GM23248 (cell line): ENCODE measurements around the gene TMC5. TPM values are rescaled to one million over a fixed set of nuclear protein-coding genes. Genes with fewer than 3 reads are reported as not detected.
A peak's percentile ranks its signal among the peaks of the same experiment; 100 is the strongest.

Experiments used
- DNase-seq: peaks from one replicate; pipeline ENCODE4 v3.0.0-alpha.2; 2015
- H2AFZ ChIP-seq: fragments of 200-600 bp; sonication (generic); 2 replicates; pipeline ENCODE4 v1.6.1; 2016; ENCODE audit warnings: antibody characterized with exemption
- H3F3A ChIP-seq: fragments of 200-600 bp; sonication (generic); 2 replicates; pipeline ENCODE4 v1.6.1; 2016; ENCODE audit warnings: mild to moderate bottlenecking, antibody characterized with exemption, mixed run types; ENCODE audit not compliant: insufficient read depth
- H3K27ac ChIP-seq: fragments of 200-600 bp; sonication (generic); 2 replicates; pipeline ENCODE4 v1.5.1; 2016; ENCODE audit warnings: mild to moderate bottlenecking
- H3K27me3 ChIP-seq: fragments of 200-600 bp; sonication (generic); replicated peaks from 2 replicates; pipeline ENCODE4 v1.6.1; 2016; ENCODE audit warnings: mild to moderate bottlenecking; ENCODE audit not compliant: insufficient read depth
- H3K36me3 ChIP-seq: fragments of 200-600 bp; sonication (generic); 2 replicates; pipeline ENCODE4 v1.6.1; 2016; ENCODE audit warnings: low read depth, mild to moderate bottlenecking
- H3K4me1 ChIP-seq: fragments of 200-600 bp; sonication (generic); 2 replicates; pipeline ENCODE4 v1.6.1; 2016; ENCODE audit warnings: mild to moderate bottlenecking; ENCODE audit not compliant: insufficient read depth
- H3K4me2 ChIP-seq: fragments of 200-600 bp; sonication (generic); one replicate; pipeline ENCODE4 v1.6.1; 2016; ENCODE audit warnings: mild to moderate bottlenecking; ENCODE audit not compliant: unreplicated experiment
- H3K4me3 ChIP-seq: fragments of 200-600 bp; sonication (generic); 2 replicates; pipeline ENCODE4 v1.5.1; 2016; ENCODE audit warnings: mild to moderate bottlenecking
- H3K79me2 ChIP-seq: fragments of 200-600 bp; sonication (generic); 2 replicates; pipeline ENCODE4 v1.6.1; 2016; ENCODE audit warnings: mild to moderate bottlenecking; ENCODE audit not compliant: insufficient read depth
- H3K9ac ChIP-seq: fragments of 200-600 bp; sonication (generic); 2 replicates; pipeline ENCODE4 v1.6.1; 2016; ENCODE audit warnings: mild to moderate bottlenecking
- H3K9me2 ChIP-seq: fragments of 200-600 bp; sonication (generic); 2 replicates; pipeline ENCODE4 v1.6.1; 2016; ENCODE audit warnings: mixed run types, mild to moderate bottlenecking, moderate library complexity; ENCODE audit not compliant: insufficient read depth
- H3K9me3 ChIP-seq: fragments of 200-600 bp; sonication (generic); one replicate; pipeline ENCODE4 v1.6.1; 2017; ENCODE audit warnings: low read depth
- H4K20me1 ChIP-seq: fragments of 200-600 bp; sonication (generic); 2 replicates; pipeline ENCODE4 v1.6.0; 2016; ENCODE audit not compliant: insufficient read depth
- EZH2 ChIP-seq: fragments of 200-600 bp; sonication (generic); IDR thresholded peaks from 2 replicates; pipeline ENCODE4 v1.6.1; 2018; ENCODE audit warnings: antibody characterized with exemption, mild to moderate bottlenecking; ENCODE audit not compliant: insufficient read depth, poor library complexity, severe bottlenecking
- EZH2phosphoT487 ChIP-seq: fragments of 200-600 bp; sonication (generic); IDR thresholded peaks from 2 replicates; pipeline ENCODE4 v1.6.1; 2018; ENCODE audit warnings: antibody characterized with exemption, moderate library complexity, mild to moderate bottlenecking, low read depth; ENCODE audit not compliant: insufficient read depth
- WGBS, 2 experiments: methylation state at CpG; one replicate each; pipeline ENCODE4 v1.1.6; 2015 to 2017; ENCODE audit warnings: low lambda C conversion rate in 2 of 2, low coverage in 1 of 2; ENCODE audit errors: missing lambda C conversion rate in 2 of 2; 5-methylcytosine and 5-hydroxymethylcytosine counted together
- in situ Hi-C: fragments of 300-500 bp; cut with MboI; formaldehyde crosslinking; loops from 2 replicates; pipeline ENCODE4 v1.15.0; 2020
- polyA plus RNA-seq: library from polyadenylated mRNA; unstranded; fragments of >200 nt; fragmentation: Nextera tagmentation; extraction: Ambion mirVana; gene quantifications from 2 replicates; pipeline ENCODE4 v1.2.1, GENCODE V29; 2016
- total RNA-seq: library from RNA; depleted of rRNA; stranded (reverse); fragments of >200 nt; shearing (Covaris generic); gene quantifications from 2 replicates; pipeline ENCODE4 v1.2.3, GENCODE V29; 2014

Gene TMC5
- total and polyA plus RNA-seq, 2 experiments from 2014 or later: not detected

DNA sequence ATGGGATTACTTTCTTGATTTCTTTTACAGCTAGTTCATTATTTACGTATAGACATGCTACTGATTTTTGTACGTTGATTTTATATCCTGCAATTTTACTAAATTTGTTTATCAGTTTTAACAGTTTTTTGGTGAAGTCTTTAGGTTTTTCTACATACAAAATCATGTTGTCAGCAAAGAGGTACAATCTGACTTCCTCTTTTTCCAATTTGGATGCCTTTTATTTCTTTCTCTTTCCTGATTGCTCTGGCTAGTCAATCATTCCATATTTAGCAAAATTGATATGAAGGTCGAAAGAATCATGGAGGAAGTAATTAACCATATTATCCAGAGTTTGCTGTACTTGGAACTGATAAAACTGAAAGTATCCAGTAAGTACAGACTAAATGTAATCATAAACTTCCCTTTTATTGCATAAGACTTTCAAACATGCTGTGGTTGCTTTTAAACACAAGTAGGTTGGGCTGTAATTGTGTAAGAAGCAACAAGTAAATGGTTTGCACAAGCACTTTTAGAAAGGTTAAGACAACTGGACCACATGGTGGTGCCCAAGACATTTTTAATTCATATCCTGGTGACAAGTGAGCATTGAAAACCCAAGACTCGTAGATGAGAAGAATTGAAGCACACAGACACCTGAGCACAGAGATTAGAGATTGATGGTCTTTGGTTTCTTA lies 95.8 kb downstream of the TMC5 start:
- H3K4me1 ChIP-seq: peaks cover 6% of the 10 kb centered on the region; the same call in 1 of the 2 replicates
- no peak for DNase-seq
- no peaks in the 10 kb centered on the region for H3F3A ChIP-seq
- H3K36me3 ChIP-seq: peaks cover 15% of the 10 kb centered on the region
- H2AFZ ChIP-seq: no peak overlapping the region
- no peaks in the 10 kb centered on the region for H4K20me1 ChIP-seq
- no peaks in the 10 kb centered on the region for H3K9me3 ChIP-seq
- in situ Hi-C loops: loop anchor here (25.0 kb wide), 1 partner anchor 426 kb away; no protein-coding TSS in a partner anchor
- H3K27ac ChIP-seq: no peak overlapping the region
- H3K4me2 ChIP-seq: no peak overlapping the region
- peaks cover 18% of the 10 kb centered on the region for H3K79me2 ChIP-seq
- H3K4me3 ChIP-seq: no peak overlapping the region
- no peaks in the 10 kb centered on the region for H3K27me3 ChIP-seq
- 96 to 97% methylated on average over 4 of the region's 4 CpGs for WGBS, 2 experiments
- no peak overlapping the region for H3K9ac ChIP-seq
- no peak for TF ChIP-seq EZH2phosphoT487
- TF ChIP-seq EZH2: no peak
- H3K9me2 ChIP-seq: no peaks in the 10 kb centered on the region

DNA sequence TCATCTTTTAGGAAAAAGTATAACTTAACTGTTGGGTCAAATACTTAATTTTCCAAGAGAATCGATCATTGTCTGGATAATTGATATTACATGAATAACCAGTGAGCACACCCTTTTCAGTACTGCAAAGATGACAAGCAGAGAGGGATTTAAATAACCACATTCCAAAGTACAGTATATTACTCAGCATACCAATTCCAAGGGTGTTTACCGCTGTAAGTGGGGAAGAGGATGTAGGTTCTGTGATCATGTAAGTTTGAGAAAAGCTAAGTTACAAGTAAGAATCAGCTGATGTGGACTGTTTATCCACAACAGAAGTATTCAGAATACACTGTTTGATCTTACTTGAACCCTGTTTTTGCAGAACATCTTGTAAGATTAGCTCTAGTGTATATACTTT lies 98.1 kb downstream of the TMC5 start:
- Histone ChIP-seq H3K9me2 (no peaks in the 10 kb centered on the region), H3K27ac (no peak overlapping the region), H3K79me2 (peaks cover 40% of the 10 kb centered on the region), H4K20me1 (no peaks in the 10 kb centered on the region), H3K9me3 (no peaks in the 10 kb centered on the region), H3K4me1 (peaks cover 6% of the 10 kb centered on the region), H3K4me3 (no peak overlapping the region), H3K36me3 (peaks cover 15% of the 10 kb centered on the region), H3K27me3 (no peaks in the 10 kb centered on the region), H3K4me2 (no peak overlapping the region), H3F3A (no peaks in the 10 kb centered on the region), H2AFZ (no peak overlapping the region), H3K9ac (no peak overlapping the region)
- in situ Hi-C loops: loop anchor here (25.0 kb wide), 1 partner anchor 428 kb away; no protein-coding TSS in a partner anchor
- 100% methylated on average over 2 of the region's 2 CpGs for WGBS, 2 experiments
- DNase-seq: no peak
- TF ChIP-seq EZH2phosphoT487 (no peak), EZH2 (no peak)

DNA sequence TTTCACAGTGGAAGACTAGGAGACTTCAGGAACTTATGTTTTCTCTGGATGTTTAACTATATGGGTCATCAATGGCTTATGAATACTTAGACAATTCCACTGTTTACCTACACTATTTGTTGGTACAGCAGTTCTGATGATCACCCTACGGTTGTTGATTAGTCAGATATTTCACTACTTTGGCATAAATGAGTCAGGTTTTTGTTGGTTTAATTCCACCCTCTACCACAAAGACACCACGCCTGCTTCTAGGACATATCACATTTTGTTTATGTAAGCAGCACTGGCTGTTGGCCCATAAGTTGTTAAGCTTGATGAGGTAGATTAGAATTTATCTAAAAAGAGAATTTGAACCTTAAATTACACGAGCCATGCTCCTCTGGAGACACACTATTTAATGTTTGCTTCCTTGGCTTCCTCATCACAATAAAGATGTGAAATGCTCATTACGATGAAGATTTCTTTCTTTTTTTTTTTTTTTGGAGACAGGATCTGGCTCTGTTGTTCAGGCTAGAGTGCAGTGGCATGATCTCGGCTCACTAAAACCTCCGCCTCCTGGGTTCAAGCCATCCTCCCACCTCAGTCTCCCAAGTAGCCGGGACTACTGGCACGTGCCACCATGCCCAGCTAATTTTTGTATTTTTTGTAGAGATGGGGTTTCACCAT lies 99.9 kb downstream of the TMC5 start:
- no peak for TF ChIP-seq EZH2phosphoT487
- TF ChIP-seq EZH2: no peak
- H3K9me3 ChIP-seq: no peaks in the 10 kb centered on the region
- no peaks in the 10 kb centered on the region for H4K20me1 ChIP-seq
- H3K36me3 ChIP-seq: peaks cover 15% of the 10 kb centered on the region
- peaks cover 6% of the 10 kb centered on the region for H3K4me1 ChIP-seq
- 81% methylated on average over 8 of the region's 8 CpGs for WGBS, 2 experiments
- peak; percentile 62 for DNase-seq
- no peak overlapping the region for H3K4me3 ChIP-seq
- H3K4me2 ChIP-seq: no peak overlapping the region
- in situ Hi-C loops: loop anchor here (25.0 kb wide), 1 partner anchor 430 kb away; no protein-coding TSS in a partner anchor
- no peaks in the 10 kb centered on the region for H3K27me3 ChIP-seq
- H3F3A ChIP-seq: no peaks in the 10 kb centered on the region; the same call in 1 of the 2 replicates
- no peaks in the 10 kb centered on the region for H3K9me2 ChIP-seq
- peaks cover 46% of the 10 kb centered on the region for H3K79me2 ChIP-seq
- no peak overlapping the region for H2AFZ ChIP-seq
- no peak overlapping the region for H3K27ac ChIP-seq
- no peak overlapping the region for H3K9ac ChIP-seq

DNA sequence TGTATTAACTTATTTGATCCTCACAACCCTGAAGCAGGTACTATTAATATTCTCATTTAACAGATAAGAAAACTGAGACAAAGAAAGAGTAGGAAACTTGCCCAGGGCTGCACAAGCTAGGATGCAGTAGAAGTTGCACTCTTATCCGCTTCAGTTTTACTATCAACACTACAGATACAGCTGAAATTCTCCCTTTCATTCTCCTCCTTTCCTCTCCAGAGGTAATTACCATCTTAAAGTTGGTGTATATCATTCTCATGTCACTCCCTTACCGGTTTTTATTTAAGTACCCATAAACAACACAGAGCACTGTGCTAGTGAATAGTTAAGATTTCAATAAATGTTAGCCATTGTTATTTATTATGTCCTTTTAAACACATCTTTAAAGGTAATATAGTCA lies 100.7 kb downstream of the TMC5 start:
- peaks cover 6% of the 10 kb centered on the region for H3K4me1 ChIP-seq
- no peaks in the 10 kb centered on the region for H4K20me1 ChIP-seq
- in situ Hi-C loops: loop anchor here (25.0 kb wide), 1 partner anchor 431 kb away; no protein-coding TSS in a partner anchor
- WGBS, 2 experiments: 49 to 55% methylated on average over 2 of the region's 2 CpGs
- no peak overlapping the region for H2AFZ ChIP-seq
- H3K9me2 ChIP-seq: no peaks in the 10 kb centered on the region
- TF ChIP-seq EZH2phosphoT487: no peak
- TF ChIP-seq EZH2: no peak
- no peak overlapping the region for H3K27ac ChIP-seq
- peaks cover 15% of the 10 kb centered on the region for H3K36me3 ChIP-seq
- H3K79me2 ChIP-seq: peaks cover 46% of the 10 kb centered on the region
- no peaks in the 10 kb centered on the region for H3K27me3 ChIP-seq
- no peak overlapping the region for H3K4me2 ChIP-seq
- H3K4me3 ChIP-seq: no peak overlapping the region
- DNase-seq: no peak
- H3K9me3 ChIP-seq: no peaks in the 10 kb centered on the region
- no peak overlapping the region for H3K9ac ChIP-seq
- no peaks in the 10 kb centered on the region; the same call in 1 of the 2 replicates for H3F3A ChIP-seq
